Uterus (tissue), 4 donors: ENCODE measurements around the gene PRSS22. TPM values are rescaled to one million over a fixed set of nuclear protein-coding genes. Genes with fewer than 3 reads are reported as not detected.
"Not testable (repeated sequence)": the region's sequence is repeated elsewhere in the genome, so short reads cannot be mapped to it uniquely, and the experiment has no call there.

ENCODE experiments used
- DNase-seq, 2 donors: peaks; one replicate each; pipeline ENCODE4 v3.0.0-alpha.2; 2019 to 2020
- H3K27ac ChIP-seq, 2 donors: fragments of 200-600 bp; sonication (generic); 1 replicate in 1 of 2; 2 replicates in 1 of 2; pipeline ENCODE4 v1.5.1; 2016 to 2018
- H3K27me3 ChIP-seq, 2 donors: fragments of 200-600 bp; sonication (generic); one replicate each; pipeline ENCODE4 v1.5.1; 2018 to 2019; ENCODE audit warnings: control low read depth in 1 of 2
- H3K36me3 ChIP-seq, 2 donors: fragments of 200-600 bp; sonication (generic); one replicate each; pipeline ENCODE4 v1.5.1; 2019; ENCODE audit warnings: control low read depth in 1 of 2
- H3K4me1 ChIP-seq, 2 donors: fragments of 200-600 bp; sonication (generic); one replicate each; pipeline ENCODE4 v1.5.1; 2018 to 2019; ENCODE audit warnings: control low read depth in 1 of 2
- H3K4me3 ChIP-seq, 2 donors: fragments of 200-600 bp; sonication (generic); 1 replicate in 1 of 2; 2 replicates in 1 of 2; pipeline ENCODE4 v1.5.1; 2018 to 2019; ENCODE audit warnings: mild to moderate bottlenecking in 1 of 2
- H3K9me3 ChIP-seq, 2 donors: fragments of 200-600 bp; sonication (generic); one replicate each; pipeline ENCODE4 v1.5.1; 2019; ENCODE audit warnings: control low read depth in 1 of 2
- CTCF ChIP-seq, 4 experiments: fragments of 200-600 bp in 2 of 4; fragments of 450-650 bp in 2 of 4; sonication (generic) in 2 of 4; IDR thresholded peaks; one replicate each; pipeline ENCODE4 v1.5.1; 2016 to 2019; ENCODE audit warnings: antibody characterized with exemption in 4 of 4, mild to moderate bottlenecking in 2 of 4, moderate library complexity in 1 of 4
- POLR2A ChIP-seq, 2 donors: fragments of 450-650 bp; IDR thresholded peaks; one replicate each; pipeline ENCODE4 v1.6.1; 2016; ENCODE audit warnings: antibody characterized with exemption in 2 of 2, mild to moderate bottlenecking in 1 of 2, moderate library complexity in 1 of 2
- intact Hi-C: fragments of 100-400 bp; cut with DNase I; formaldehyde crosslinking; loops from one replicate; pipeline ENCODE4 v1.15.1; 2023; ENCODE audit warnings: low total_unique reads
- total RNA-seq, 4 donors: library from RNA; depleted of rRNA in 3 of 4; stranded (reverse); fragments of >200 nt in 3 of 4; gene quantifications; one replicate each; pipeline versions ENCODE4 v1.1.0 to v1.2.4, GENCODE V29; 2014 to 2023
- donor health status: DM: yes; HTN: yes; CAD: no.

PRSS22 gene
- total RNA-seq: 1 to 10 TPM in 1 of 4 donors, under 1 TPM in 1, not detected in 2; 0.46 to 2.4 TPM

- DNase-seq: no peak
- no peak within 1 kb of the TSS for H3K4me3 ChIP-seq
- intact Hi-C loops: no loop called here
- no peaks in the 10 kb centered on the region for H3K9me3 ChIP-seq
- H3K4me1 ChIP-seq: no peaks in the 10 kb centered on the region
- no peak within 1 kb of the TSS for H3K27ac ChIP-seq
- TF ChIP-seq CTCF (IDR thresholded peaks at IDR 0.05) (no peak), POLR2A (IDR thresholded peaks at IDR 0.05) (no peak)
- H3K27me3 ChIP-seq: peaks cover 0 to 13% of the 10 kb centered on the region in 2 donors
- H3K36me3 ChIP-seq: no peaks in the 10 kb centered on the region
Observed at GRCh38 chr16:2857451-2858244, at the start of gene PRSS22. PRSS22 (minus strand) TSS chr16:2858170; CDS start chr16:2858104, 66 bp downstream.

- H3K9me3 ChIP-seq, H3K36me3 ChIP-seq, H3K27me3 ChIP-seq, H3K4me1 ChIP-seq, H3K4me3 ChIP-seq, H3K27ac ChIP-seq: not testable (repeated sequence)
- TF ChIP-seq CTCF (IDR thresholded peaks at IDR 0.05): peak; percentile 33 to 67 (median 50)
- intact Hi-C loops: loop anchor here (10.0 kb wide), 1 partner anchor 1968 kb away; no protein-coding TSS in a partner anchor
- DNase-seq: peak; percentile 54
Observed at GRCh38 chr16:2907084-2907753, 49.2 kb upstream of the PRSS22 start.

- Histone ChIP-seq H3K4me3 (no peak overlapping the region), H3K36me3 (no peaks in the 10 kb centered on the region), H3K9me3 (no peaks in the 10 kb centered on the region), H3K4me1 (peaks cover 0 to 6% of the 10 kb centered on the region in 2 donors), H3K27me3 (no peaks in the 10 kb centered on the region), H3K27ac (peak overlapping the region; percentile 51 to 64)
- intact Hi-C loops: loop anchor here (10.0 kb wide), 1 partner anchor 1969 kb away; no protein-coding TSS in a partner anchor
- DNase-seq: no peak
- TF ChIP-seq POLR2A (IDR thresholded peaks at IDR 0.05) (no peak), CTCF (IDR thresholded peaks at IDR 0.05) (no peak)
Observed at GRCh38 chr16:2905988-2906387, 48.0 kb upstream of the PRSS22 start.

GRCh38 chr16:2905241-2905987 lies 47.4 kb upstream of the PRSS22 start:
- Histone ChIP-seq H3K27ac (peak overlapping the region; percentile 85 to 91), H3K4me1 (peaks cover 0 to 6% of the 10 kb centered on the region in 2 donors), H3K36me3 (no peaks in the 10 kb centered on the region), H3K27me3 (no peaks in the 10 kb centered on the region), H3K4me3 (peak overlapping the region; percentile 80 to 97), H3K9me3 (no peaks in the 10 kb centered on the region)
- DNase-seq: peak; percentile 99 to 100
- intact Hi-C loops: loop anchor here (10.0 kb wide), 1 partner anchor 1969 kb away; no protein-coding TSS in a partner anchor
- TF ChIP-seq POLR2A (IDR thresholded peaks at IDR 0.05) (peak; percentile 92 to 94), CTCF (IDR thresholded peaks at IDR 0.05) (peak in 2 of 4 experiments; percentile 10 to 17)
